ENCODE results near the gene ZC3H15.

- TF ChIP-seq, protein P1, sequence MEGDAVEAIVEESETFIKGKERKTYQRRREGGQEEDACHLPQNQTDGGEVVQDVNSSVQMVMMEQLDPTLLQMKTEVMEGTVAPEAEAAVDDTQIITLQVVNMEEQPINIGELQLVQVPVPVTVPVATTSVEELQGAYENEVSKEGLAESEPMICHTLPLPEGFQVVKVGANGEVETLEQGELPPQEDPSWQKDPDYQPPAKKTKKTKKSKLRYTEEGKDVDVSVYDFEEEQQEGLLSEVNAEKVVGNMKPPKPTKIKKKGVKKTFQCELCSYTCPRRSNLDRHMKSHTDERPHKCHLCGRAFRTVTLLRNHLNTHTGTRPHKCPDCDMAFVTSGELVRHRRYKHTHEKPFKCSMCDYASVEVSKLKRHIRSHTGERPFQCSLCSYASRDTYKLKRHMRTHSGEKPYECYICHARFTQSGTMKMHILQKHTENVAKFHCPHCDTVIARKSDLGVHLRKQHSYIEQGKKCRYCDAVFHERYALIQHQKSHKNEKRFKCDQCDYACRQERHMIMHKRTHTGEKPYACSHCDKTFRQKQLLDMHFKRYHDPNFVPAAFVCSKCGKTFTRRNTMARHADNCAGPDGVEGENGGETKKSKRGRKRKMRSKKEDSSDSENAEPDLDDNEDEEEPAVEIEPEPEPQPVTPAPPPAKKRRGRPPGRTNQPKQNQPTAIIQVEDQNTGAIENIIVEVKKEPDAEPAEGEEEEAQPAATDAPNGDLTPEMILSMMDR (IDR thresholded peaks at IDR 0.05): no peak
- no peak for TF ChIP-seq POLR2A (IDR thresholded peaks at IDR 0.05)
Measured at GRCh38 chr2:186443851-186444250, 42.2 kb upstream of the ZC3H15 start.
